ENCODE measurements around the gene RNF150.

- TF ChIP-seq CTCF (conservative IDR thresholded peaks at IDR 0.05; ENCODE audit: low read depth, low read length) (no peak), EZH2 (IDR thresholded peaks at IDR 0.05; ENCODE audit: borderline replicate concordance, low read depth, low read length, poor library complexity, severe bottlenecking) (no peak)
Measured at GRCh38 chr4:141107927-141108326, 25.3 kb downstream of the RNF150 start.

All from A673 (cell line).